Ovary (tissue), 9 donors: ENCODE results near the gene IGSF9B. TPM values are rescaled to one million over a fixed set of nuclear protein-coding genes. Genes with fewer than 3 reads are reported as not detected.

Experiments
- DNase-seq, 5 donors: peaks; one replicate each; pipeline ENCODE4 v3.0.0-alpha.2; 2019 to 2020
- H3K27ac ChIP-seq, 2 donors: fragments of 200-600 bp; one replicate each; pipeline versions ENCODE4 v1.5.1 to v1.8.0; 2019 to 2022
- H3K27me3 ChIP-seq: fragments of 200-600 bp; one replicate; pipeline ENCODE4 v1.8.0; 2022
- H3K36me3 ChIP-seq: fragments of 200-600 bp; sonication (generic); one replicate; pipeline ENCODE4 v1.5.1; 2019
- H3K4me1 ChIP-seq: one replicate; pipeline ENCODE4 v1.8.1; 2013; ENCODE audit warnings: mild to moderate bottlenecking, moderate library complexity; ENCODE audit not compliant: insufficient read depth
- H3K4me3 ChIP-seq: fragments of 200-600 bp; sonication (generic); one replicate; pipeline ENCODE4 v1.5.1; 2017
- H3K9me3 ChIP-seq, 2 donors: fragments of 200-600 bp in 1 of 2; sonication (generic) in 1 of 2; one replicate each; pipeline versions ENCODE4 v1.5.1 to v1.8.1; 2013 to 2019; ENCODE audit warnings: mild to moderate bottlenecking in 1 of 2, moderate library complexity in 1 of 2
- EP300 ChIP-seq: sonication (generic); formaldehyde crosslinking; IDR thresholded peaks from one replicate; pipeline ENCODE4 v1.6.1; 2017; ENCODE audit warnings: antibody characterized with exemption
- POLR2A ChIP-seq: fragments of 450-650 bp; IDR thresholded peaks from one replicate; pipeline ENCODE4 v1.6.1; 2017; ENCODE audit warnings: antibody characterized with exemption, mild to moderate bottlenecking, moderate library complexity
- WGBS, 3 donors: extraction: QIAGEN DNeasy Blood & Tissue Kit in 1 of 3; methylation state at CpG; one replicate each; pipeline versions ENCODE4 v1.1.5 to v1.1.7; 2013 to 2017; 5-methylcytosine and 5-hydroxymethylcytosine counted together
- intact Hi-C, 4 donors: fragments of 100-400 bp; cut with DNase I; formaldehyde crosslinking; loops; one replicate each; pipeline versions ENCODE4 v1.11.0 to v1.15.1; 2022 to 2023
- polyA plus RNA-seq, 2 donors: library from polyadenylated mRNA; stranded (reverse); fragments of 200-250 nt in 1 of 2; fragments of 350-450 nt in 1 of 2; fragmentation: Illumina TruSeq in 1 of 2; extraction: RNeasy Lipid Tissue Mini Kit (QIAGEN cat#74804) in 1 of 2; gene quantifications; one replicate each; pipeline ENCODE4 v1.2.3, GENCODE V29; 2013 to 2014
- total RNA-seq, 7 donors: library from RNA; depleted of rRNA in 2 of 7; stranded (reverse); fragments of >200 nt in 2 of 7; fragmentation: NEBNext Ultra II Directional in 3 of 7; extraction: Animal tissue kit (Norgen Biotek cat#: 25700) in 3 of 7; gene quantifications; one replicate each; pipeline versions ENCODE4 v1.1.0 to v1.2.4, GENCODE V29; 2016 to 2023
- TF ChIP-seq, protein P1 (sequence below), 3 donors: fragments of 450-650 bp in 2 of 3; fragments of 200-600 bp in 1 of 3; IDR thresholded peaks; one replicate each; pipeline versions ENCODE4 v1.5.1 to v1.8.0; 2016 to 2022; ENCODE audit warnings: antibody characterized with exemption in 3 of 3, mild to moderate bottlenecking in 1 of 3
- donor health status: DM: no; HTN: no; CAD: no; lungs with moderate emphysema.
- donor health status: DM: no; HTN: no; CAD: no.
- donor health status: Bipolar disorder and iron deficiency.
- donor health status: DM: yes; HTN: yes; CAD: no.
- donor health status: DM: no; HTN: no; CAD: no.
- donor health status: DM: yes; HTN: yes; CAD: no.

The IGSF9B gene
- total and polyA plus RNA-seq, 9 donors: 0.48 to 15.4 (median 4.7) TPM

GRCh38 chr11:133901316-133901715 is 55.5 kb downstream of the IGSF9B start:
- Histone ChIP-seq H3K9me3 (no peaks in the 10 kb centered on the region), H3K4me3 (no peak overlapping the region), H3K4me1 (no peaks in the 10 kb centered on the region), H3K27ac (no peak overlapping the region), H3K36me3 (no peaks in the 10 kb centered on the region), H3K27me3 (no peaks in the 10 kb centered on the region)
- TF ChIP-seq, protein P1, sequence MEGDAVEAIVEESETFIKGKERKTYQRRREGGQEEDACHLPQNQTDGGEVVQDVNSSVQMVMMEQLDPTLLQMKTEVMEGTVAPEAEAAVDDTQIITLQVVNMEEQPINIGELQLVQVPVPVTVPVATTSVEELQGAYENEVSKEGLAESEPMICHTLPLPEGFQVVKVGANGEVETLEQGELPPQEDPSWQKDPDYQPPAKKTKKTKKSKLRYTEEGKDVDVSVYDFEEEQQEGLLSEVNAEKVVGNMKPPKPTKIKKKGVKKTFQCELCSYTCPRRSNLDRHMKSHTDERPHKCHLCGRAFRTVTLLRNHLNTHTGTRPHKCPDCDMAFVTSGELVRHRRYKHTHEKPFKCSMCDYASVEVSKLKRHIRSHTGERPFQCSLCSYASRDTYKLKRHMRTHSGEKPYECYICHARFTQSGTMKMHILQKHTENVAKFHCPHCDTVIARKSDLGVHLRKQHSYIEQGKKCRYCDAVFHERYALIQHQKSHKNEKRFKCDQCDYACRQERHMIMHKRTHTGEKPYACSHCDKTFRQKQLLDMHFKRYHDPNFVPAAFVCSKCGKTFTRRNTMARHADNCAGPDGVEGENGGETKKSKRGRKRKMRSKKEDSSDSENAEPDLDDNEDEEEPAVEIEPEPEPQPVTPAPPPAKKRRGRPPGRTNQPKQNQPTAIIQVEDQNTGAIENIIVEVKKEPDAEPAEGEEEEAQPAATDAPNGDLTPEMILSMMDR (IDR thresholded peaks at IDR 0.05): no peak
- no peak for TF ChIP-seq EP300
- no peak for TF ChIP-seq POLR2A
- WGBS, 3 donors: 71 to 84% (median 77%) methylated on average over 7 of the region's 7 CpGs
- intact Hi-C loops: no loop called here
- DNase-seq: no peak

GRCh38 chr11:133900176-133901105 is 56.3 kb downstream of the IGSF9B start:
- TF ChIP-seq EP300: no peak
- TF ChIP-seq, protein P1 (IDR thresholded peaks at IDR 0.05): no peak
- TF ChIP-seq POLR2A: no peak
- DNase-seq: peak in 1 of 5 donors; percentile 1

DNA sequence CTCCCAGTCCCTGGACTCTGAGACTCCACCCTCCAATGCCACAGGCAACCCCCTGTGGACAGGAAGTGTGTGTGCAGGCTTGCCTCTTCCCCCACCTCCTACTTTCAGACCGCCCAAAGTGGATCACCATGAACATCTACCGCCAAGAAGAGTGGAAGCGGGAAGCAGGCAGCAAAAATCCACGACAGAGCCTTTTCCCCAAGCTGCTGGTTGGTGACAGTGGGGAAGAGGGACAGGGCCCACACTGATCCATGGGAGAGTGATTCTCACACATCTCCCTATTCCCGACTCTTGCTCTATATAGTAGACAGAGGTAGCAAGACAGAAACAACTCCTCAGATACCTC is 58.0 kb downstream of the IGSF9B start:
- TF ChIP-seq EP300 (no peak), POLR2A (no peak)
- TF ChIP-seq, protein P1 (IDR thresholded peaks at IDR 0.05): no peak
- no peaks in the 10 kb centered on the region for H3K9me3 ChIP-seq
- no peak for DNase-seq
- H3K4me1 ChIP-seq: no peaks in the 10 kb centered on the region
- no peaks in the 10 kb centered on the region for H3K27me3 ChIP-seq
- H3K27ac ChIP-seq: no peak overlapping the region
- 83 to 88% (median 87%) methylated on average over 5 of the region's 5 CpGs for WGBS, 3 donors
- no peak overlapping the region for H3K4me3 ChIP-seq
- no peaks in the 10 kb centered on the region for H3K36me3 ChIP-seq
- intact Hi-C loops: no loop called here

More at GRCh38 chr11:133900176-133901105, 56.3 kb downstream of the IGSF9B start:
- Histone ChIP-seq H3K4me3 (no peak overlapping the region), H3K9me3 (no peaks in the 10 kb centered on the region), H3K36me3 (no peaks in the 10 kb centered on the region), H3K27me3 (no peaks in the 10 kb centered on the region), H3K27ac (no peak overlapping the region), H3K4me1 (no peaks in the 10 kb centered on the region)
- WGBS, 3 donors: 83 to 90% (median 88%) methylated on average over 9 of the region's 9 CpGs
- intact Hi-C loops: no loop called here

DNA sequence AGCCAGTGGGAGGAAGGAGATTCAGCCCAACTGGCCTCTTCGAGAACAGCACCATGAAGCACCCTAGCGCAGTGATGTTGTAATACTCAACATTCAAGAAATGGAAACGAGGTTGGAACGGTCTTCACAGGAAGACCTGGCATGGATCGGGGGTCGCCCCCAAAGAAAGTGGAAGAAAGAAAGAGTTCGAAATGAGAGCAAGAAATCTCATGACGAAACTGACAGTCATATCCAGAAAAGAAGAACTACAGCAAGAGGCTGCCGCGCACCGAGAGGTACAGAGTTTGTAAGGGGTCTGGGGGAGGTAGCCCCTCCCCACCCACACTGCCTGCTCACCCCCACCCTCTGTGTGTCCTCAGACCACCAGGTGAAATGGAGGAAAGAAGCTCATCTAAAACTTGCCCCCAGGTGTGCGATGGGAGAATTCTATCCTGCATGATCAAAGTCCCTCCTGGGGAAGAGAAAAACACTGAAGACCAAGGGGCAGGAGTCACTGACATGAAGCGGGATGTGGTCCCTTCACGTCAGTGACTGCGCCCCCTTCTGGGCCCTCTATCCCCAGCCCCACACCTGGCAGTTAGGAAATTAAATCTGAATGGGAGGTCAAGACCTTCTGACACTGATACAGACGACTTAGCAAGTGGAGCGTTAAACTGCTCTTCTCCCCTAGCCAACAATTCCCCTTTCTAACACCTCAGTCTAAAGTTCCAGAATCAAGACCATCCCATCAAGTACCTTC is 58.6 kb downstream of the IGSF9B start:
- WGBS, 3 donors: 70 to 74% (median 72%) methylated on average over 17 of the region's 17 CpGs
- TF ChIP-seq POLR2A (no peak), EP300 (no peak)
- TF ChIP-seq, protein P1 (IDR thresholded peaks at IDR 0.05): no peak
- Histone ChIP-seq H3K36me3 (no peaks in the 10 kb centered on the region), H3K4me3 (no peak overlapping the region), H3K27me3 (no peaks in the 10 kb centered on the region), H3K4me1 (no peaks in the 10 kb centered on the region), H3K27ac (no peak overlapping the region), H3K9me3 (no peaks in the 10 kb centered on the region)
- DNase-seq: peak in 1 of 5 donors; percentile 2
- intact Hi-C loops: no loop called here
